Stimulated activated CD4-positive, alpha-beta T cell treated with anti-CD3 and anti-CD28 coated beads, TNF-alpha, amount 100 ng/mL, for 1 hour (primary cell): Measurements from ENCODE around the gene ABCA2.
"Not testable (repeated sequence)": the region's sequence is repeated elsewhere in the genome, so short reads cannot be mapped to it uniquely, and the experiment has no call there.

Experiments
- DNase-seq, 3 donors: peaks; one replicate each; pipeline ENCODE4 v3.0.0-alpha.2; 2020; ENCODE audit warnings: low read depth in 3 of 3, low spot score in 1 of 3

Gene ABCA2

DNA sequence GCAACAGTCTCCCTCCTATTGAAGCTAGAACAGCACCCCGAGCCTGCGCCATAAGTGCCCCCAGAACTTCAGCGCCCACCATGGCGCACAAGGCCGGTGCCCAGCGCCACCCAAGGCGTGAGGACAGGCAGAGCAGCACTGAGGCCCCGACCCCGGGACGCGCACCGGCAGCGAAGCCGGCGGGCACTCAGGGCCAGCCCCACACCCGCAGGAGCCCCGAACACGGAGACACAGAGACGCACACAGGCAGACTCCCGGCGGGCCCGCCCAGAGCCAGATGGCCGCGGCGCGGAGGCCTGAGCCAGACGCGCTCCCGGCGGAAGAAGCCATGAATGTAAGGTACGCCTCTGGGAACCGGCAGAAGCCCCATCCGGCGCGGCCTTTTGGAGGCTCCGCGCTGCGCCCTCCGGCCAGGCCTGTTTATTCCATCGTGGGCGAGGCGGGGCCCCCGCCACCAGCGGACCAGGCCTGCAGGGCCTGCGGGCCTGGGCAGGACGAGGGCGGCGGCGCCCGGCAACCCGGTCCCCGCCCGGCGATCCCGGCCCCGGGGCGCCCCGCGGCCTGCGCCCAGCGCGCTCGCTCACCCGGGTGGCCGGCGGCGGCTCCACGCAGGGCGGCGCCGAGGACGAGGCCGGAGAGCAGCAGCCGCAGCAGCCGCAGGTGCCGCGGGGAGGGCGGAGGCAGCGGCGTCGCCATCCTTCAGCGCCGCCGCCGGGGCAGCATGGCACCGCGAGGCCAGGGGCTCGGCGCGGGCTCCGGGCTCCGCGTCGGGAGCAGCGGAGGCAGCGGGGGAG lies 17.5 kb upstream of the ABCA2 start:
- DNase-seq, result no peak

DNA sequence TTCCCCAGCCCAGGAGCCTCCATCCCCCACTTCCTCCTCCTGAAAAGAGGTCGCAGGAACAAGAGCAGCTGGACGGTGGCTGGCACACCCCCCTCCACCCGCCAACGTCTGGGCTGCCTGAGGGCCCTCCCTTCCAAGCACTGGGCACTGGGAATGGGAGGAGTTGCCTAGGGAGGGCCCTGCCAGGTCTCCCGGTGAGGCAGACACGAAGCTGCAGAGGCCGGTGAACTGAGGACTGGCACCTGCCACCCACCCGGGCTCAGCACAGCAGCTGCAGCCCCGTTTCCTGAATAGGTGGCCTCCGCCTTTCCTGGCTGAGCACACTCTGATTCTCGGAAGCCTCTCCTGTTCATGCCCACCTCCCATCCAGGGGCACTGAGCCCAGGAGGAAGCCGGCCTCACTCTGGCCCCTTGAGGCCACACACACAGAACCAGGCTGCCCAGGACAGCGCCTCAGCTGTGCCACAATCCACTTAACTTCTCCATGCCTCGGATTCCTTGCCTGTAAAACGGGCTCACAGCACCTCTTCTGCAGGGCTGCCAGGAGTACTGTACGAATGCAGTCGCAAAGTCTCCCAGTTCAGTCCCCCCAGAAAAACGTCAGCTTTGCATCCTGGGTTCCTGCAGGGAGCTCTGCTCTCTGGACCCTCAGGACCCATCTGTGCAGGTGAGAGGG lies 16.6 kb upstream of the ABCA2 start:
- DNase-seq, result no peak

DNA sequence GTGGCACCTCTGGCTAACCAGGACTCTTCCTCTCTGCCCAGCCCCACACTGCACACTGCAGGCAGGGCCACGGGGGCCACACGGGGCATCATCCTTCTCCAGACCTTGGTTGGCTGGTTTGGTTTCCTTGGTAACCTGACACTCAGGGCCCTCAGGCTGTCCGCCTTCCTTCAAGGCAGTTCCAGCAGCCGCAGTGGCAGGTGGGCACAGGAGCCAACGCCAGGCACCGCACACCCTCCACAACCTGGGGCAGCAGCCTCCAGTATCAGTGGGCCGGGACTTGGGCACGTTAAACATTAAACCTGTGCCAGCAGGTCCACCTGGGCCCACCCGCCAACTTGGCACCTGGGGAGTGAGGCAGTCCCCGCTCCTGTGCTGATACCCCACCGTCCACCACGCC lies 16.0 kb upstream of the ABCA2 start:
- no peak for DNase-seq

DNA sequence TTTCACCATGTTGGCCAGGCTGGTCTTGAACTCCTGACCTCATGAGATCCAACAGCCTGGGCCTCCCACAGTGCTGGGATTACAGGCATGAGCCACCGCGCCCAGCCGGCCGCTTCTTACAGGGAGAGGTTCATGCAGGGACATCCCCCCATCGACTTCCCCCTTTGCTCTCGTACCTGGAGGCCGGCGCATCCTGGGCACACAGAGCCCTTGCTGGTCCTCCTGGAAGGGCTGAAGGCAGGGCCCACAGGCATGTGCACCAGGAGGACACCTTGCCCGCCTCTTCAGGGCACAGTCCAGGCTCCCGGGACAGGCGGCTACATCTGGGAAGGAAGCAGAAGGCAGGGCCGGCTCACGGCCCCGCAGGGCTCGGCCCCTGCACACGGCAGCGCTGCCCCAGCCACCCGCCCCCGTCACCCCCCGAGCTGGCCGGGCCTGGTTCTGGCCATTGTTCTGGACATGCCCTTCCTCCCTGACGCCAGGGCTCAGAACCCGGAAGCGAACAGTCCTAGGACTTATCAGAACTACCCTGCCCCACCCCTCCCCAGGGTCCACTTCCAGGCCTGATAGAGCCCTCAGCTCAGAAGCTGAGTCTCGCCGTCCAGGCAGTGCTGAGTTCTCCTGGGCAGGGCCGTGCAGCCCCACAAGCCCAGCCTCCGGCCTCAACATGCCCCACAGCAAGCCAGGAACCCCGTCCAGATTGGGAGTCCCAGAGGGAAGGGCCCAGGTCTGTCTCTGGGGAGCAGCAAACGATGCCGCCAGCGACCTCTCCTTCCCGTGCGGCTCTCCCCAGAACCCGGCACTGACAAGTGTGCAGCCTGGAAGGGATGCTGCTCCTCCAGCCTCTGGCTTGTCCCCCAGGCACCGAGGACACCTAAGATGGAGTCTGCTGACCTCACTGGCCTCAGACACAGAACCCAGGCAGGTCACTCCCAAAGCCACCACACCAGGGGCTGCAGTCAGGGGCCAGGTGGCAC lies 15.0 kb upstream of the ABCA2 start:
- no peak for DNase-seq

DNA sequence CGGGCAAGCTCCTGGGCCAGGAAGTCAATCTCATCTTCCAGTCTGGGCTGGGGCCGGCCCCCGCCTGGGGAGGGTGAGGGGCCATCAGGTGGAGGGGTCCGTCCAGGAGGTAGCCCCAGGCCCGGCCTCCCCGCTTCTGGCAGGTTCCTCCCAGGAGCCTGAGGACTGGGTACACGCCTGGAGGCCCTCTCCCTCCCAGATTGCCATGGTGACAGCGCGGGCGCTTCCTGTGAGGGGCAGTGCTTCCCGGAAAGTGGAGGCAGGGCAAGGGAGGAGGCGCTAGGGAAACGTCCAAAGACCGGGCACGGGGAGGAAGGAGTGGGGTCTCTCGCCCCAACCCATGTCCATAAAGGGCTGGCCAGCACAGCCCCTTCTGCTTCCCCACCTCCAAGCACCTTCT lies 13.1 kb upstream of the ABCA2 start:
- DNase-seq, result no peak

DNA sequence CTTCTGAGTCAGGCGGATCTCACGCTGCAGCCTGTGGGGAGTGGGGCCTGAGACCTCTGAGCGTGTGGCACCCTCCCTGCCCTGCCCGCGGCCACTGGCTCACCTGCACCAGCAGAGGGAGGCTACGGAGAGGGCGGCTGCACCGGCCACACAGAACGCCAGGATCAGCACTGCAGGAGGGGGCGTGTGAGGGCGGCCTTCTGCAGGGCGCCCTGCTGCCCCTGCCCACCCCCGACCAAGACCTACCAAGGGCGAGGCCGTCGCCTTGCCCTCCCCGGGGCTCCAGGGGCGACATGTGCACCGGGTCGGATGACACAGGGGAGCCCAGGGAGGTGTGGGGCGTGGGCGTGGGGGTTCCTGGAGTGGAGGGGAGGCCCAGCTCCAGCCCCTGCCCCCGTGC lies 12.5 kb upstream of the ABCA2 start:
- DNase-seq, result no peak

DNA sequence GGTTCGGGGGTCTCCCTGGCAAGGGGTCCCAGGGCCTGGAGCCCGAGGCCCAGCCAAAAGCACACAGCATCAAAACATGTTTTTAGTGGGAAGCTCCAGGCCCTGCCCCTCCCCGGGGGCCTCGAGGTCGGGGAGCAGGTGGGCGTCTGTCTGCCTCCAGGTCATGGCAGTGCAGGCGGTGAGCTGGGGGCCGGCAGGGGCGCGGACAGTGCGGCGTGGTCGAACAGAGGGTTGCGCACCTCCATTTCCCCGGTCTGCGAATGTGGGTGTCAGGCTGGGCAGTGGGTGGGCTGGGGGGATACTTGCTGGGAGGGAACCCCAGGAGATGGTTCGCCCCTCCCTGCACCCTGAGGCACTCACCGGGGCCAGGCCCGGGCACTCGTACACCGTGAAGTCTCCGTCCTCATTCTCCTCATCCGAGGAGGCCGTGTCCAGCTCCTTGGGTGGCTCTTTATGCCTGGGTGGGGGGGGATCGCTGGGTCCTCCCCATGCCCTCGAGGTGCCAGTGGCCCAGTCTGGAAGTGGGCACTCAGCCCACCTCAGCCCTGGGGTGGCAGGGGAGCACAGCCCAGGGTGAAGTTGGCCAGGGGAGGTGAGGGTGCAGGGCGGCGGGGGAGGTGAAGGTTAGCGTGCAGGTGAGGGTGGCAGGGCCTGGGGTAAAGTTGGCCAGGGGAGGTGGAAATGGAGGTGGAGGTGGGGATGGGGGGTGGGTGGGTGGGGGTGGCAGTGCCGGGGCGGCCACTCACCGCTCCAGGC lies 11.8 kb upstream of the ABCA2 start:
- no peak for DNase-seq

DNA sequence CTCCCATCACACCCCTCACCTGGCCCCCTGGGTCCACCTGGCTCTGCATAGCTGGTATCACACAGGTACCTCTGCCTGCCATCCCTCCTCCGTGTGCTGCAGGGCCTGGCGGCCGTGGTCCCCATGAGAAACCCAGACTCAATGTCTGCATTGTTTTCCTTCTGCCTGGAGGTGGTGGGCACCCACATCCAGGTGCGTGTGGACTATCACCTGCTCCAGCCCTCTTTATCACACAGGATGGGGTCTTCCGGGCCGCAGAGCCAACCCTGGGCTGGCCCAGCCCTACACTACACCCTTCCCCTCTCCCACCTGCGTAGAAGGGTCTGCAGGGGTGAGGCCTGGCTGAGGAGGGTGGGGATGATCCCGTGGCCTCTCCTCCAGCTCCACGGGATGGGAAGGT lies 10.9 kb upstream of the ABCA2 start:
- no peak for DNase-seq

DNA sequence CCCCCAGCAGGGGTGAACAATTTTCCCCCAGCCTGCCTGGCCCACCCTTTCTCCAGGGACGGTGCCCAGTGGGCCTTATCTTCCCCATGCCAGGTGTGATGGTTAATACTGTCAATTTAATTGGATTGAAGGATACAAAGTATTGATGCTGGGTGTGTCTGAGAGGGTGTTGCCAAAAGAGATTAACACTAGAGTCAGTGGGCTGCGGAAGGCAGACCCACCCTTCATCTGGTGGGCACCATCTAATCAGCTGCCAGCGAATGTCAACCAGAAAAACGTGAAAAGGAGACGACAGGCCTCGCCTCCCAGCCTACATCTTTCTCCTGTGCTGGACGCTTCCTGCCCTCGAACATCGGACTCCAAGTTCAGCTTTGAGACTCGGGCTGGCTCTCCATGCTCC lies 9.4 kb upstream of the ABCA2 start:
- no peak for DNase-seq

DNA sequence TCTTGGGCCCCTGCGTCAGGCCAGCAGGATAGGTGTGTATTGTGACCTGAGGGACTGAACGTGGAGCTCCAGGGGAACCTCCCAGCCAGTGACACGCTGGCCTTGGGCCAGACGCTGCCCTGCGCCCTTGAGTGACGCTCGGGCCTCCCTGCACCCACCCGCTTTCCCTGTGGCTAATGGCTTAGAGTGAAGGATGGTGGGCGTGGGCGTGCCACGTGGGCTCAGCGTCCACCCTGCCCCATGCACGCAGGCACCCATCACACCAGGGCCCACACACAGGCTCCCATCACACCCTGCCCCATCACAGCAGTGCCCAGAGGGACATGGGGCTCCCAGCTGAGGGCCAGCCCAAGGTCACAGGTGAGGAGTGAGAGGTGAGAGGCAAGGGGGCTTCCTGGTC lies 9.0 kb upstream of the ABCA2 start:
- no peak for DNase-seq

DNA sequence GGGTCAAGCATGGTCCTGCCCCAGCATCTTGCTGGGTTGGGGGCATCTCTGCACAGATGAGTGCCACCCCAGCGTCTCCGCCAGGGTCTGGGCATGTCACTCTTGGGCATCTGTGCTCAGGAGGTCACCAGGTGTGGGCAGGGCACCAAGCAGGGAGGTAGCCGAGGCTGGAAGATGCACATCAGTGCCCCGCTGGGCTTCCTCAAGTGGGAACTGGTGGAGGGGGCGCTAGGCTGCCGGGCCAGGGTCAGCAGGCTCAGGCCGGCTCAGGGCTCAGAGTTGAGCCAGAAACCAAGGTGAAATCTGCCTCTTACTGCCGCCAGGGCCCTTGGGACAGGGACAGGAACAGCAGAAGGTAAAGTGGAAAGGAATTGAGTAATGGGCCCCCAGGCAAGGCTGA lies 7.9 kb upstream of the ABCA2 start:
- DNase-seq, result no peak

DNA sequence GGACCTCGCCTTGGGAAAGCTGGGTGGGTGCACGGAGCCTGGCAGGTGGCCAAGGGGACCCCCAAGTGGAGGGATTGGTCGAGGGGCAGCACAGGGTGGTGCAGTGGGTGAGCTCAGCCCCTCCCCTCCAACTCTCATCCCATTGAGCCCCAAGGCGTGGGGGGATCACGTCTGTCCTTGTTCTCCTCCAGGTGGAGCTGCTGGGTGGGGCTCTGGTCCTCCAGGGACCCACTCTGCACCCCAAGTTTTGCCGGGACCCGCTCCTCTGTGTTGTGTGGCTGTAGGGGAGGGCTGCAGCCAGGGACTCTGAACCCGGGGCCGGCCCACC lies 7.4 kb upstream of the ABCA2 start:
- DNase-seq, result no peak

DNA sequence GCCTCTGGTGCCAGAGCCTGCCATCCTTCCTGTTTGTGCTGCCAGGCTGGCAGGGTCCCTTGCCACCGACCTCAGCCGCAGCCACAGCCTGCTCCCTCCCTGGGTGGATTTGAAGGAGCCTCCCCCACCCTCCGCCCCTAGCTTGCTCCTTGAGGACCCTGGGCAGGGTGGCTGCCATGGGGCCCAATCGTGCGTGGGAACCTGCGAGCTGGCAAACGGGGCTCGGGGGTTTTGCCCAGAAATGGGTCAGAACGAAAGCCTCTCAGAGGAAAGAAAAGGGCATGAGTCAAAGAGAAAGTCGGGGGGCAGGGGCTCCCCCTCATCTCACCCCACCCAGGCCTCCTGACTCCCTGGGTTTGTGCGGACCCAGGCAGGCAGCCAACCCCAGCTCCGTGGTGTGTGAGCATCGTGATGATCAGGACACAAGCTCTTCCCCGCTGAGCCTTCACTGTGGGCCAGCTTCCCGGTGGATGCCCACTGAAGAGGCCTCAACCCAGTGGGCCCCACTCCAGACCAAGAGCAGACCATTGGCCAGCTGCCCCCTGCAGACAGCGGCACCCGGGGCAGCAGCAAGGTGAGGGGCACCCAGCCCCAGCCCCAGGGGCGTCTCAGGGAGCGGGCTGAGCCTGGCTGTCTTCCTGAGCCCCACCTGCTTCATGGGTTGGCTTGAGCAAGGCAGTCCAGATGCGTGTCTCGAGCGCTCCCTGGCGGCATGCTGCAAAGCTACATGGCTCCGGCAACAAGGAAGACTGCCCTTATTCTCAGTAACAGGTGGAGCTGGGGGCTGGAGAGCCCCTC lies 6.9 kb upstream of the ABCA2 start:
- DNase-seq, result peak; percentile 71 to 80 (median 75)

DNA sequence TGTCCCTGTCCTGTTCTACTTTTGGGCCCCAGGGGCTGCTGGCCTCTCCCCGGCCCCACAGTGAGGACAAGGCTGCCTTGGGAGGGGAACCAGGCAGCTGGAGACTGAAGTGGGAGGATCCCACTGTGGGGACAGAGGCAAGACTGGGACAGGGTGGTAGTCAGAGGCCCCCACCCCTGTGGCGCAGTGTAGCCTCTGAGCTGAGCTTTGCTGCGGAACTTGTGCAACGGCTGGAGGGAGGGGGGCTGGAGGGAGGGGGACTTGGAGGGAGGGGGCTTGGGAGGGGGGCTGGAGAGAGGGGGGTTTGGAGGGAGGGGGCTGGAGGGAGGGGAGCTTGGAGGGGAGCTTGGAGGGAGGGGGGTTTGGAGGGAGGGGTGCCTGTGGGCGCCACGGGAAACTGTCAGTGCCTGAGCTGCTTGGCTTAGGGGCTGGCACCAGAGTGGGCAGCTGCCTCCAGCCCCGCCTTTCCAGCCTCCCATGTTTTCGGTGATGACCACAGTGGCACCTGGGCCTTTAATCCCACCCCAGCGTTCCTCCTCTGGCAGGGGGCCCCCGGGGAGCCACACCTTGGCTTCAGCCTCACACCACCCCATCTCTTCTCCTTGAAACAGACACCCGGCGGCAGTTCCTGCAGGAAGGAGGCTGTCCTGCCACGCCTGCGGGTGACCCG lies 6.1 kb upstream of the ABCA2 start:
- no peak for DNase-seq

DNA sequence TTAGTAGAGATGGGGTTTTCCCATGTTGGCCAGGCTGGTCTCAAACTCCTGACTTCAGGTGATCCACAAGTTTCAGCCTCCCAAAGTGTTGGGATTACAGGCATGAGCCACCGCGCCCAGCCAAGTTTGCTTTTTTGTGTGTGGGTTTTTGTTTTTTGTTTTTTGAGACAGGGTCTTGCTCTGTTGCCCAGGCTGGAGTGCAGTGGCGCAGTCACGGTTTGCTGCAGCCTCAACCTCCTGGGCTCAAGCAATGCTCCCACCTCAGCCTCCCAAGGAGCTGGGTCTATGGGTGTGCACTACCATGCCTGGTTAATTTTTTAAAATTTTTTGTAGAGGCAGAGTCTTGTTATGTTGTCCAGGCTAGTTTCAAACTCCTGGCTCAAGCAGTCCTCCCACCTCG lies 5.4 kb upstream of the ABCA2 start:
- not testable (repeated sequence) for DNase-seq

DNA sequence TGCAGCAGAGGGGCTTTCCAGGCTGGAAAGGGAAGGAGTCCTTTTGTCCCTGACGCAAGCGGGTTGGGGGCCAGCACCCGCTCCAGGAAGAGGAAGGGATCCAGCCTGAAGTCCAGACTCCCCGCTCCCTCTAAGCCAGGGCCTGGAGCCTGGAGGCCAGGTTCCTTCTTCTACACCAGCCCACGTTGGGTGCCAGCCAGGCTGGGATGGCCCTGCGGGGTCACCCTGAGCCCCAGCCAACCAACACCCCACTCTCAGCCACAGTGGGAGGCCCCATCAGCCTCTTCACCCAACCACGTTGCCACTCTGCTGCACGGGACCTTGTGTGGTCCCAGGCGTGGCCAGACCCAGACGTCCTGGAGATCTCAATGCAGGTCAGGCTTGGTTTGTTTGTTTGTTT lies 4.8 kb upstream of the ABCA2 start:
- DNase-seq, result no peak

DNA sequence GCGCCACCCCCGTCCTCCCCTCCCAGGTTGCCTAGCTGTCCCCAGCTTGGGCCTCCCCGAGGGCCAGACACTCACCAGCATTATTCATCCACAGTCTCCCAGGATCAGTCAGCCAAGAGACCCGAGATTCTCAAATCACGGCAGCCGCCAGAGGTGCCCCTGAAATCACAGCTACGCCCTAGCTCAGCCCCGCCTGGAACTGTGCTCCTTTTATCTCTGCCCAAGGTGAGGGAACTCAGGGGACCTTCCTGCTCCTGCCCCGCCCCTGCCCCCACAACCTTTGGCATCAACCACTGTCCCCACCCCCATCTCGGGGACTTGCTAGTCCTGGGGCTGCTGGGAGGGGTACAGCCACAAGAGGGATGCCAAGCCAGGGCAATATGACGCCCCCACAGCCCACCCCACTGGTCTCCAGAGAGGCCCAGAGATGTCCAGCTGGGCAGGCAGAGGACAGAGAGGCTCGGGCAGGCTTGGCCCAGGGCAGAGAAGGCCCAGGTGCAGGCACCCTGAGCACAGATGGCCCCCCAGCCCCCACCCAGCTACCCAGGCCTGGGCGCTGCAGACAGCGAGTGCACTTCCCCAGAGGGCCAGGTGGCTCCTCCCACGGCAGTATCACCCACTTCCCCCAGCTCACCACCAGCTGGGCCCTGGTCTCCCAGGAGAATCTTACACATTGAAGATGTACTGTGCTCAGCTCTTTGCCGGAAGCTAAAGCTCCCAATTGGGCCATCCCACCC lies 4.0 kb upstream of the ABCA2 start, which contains the start of gene FUT7:
Gene FUT7 (minus strand): TSS at position 185 of the 737 bp plus-strand sequence. CDS start 97 bp downstream, at position 88.
- DNase-seq, result no peak

DNA sequence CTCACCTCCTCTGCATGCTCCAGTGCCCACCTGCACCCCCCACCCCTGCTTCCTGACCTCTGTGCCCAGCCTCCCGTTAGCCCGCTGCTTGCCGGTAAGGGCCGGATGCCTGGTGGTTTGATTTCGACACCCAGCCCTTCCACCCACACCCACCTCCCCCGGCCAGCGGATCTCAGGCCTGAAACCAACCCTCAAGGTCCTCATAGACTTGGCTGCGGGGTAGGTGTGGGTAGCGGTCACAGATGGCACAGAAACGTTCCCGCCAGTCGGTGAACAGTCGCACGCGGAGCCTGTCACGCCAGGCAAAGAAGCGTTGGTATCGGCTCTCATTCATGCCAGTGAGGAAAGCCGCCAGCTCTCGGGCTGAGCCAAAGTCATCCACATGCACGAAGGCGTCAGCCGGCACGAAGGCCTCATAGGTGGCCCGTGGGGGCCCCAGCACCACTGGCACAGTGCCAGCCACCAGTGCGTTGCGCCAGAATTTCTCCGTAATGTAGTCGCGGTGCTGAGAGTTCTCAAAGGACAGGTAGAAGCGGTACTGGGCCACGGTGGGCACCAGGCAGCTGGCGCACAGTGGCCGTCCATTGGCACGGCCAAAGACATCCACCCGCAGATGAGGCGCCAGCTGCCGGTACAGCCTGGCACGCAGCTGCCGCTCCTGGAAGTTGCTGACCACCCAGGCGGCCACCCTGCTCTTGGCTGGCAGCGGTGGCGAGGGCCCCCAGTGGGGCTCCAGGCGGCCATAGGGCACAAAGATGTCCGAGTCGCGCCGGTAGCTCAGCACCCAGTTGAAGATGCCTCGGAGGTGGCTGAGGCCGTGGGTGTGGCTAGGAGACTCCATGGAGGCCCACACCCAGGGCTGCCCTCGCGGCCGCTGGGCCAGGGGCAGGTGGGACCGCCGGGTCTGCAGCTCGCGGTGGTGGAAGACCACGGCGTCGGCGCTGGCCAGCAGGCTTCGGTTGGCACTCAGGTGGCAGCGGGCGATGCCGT lies 2.8 kb upstream of the ABCA2 start:
- no peak for DNase-seq
